Measurements from ENCODE around the gene MESP2.

MESP2 gene

GRCh38 chr15:89755701-89756100 is 20.4 kb upstream of the MESP2 start:
- DNase-seq (ENCODE audit: low read depth): no peak

GRCh38 chr15:89756897-89757296 is 19.2 kb upstream of the MESP2 start:
- no peak for DNase-seq (ENCODE audit: low read depth)

GRCh38 chr15:89758283-89758682 is 17.8 kb upstream of the MESP2 start:
- no peak for DNase-seq (ENCODE audit: low read depth)

GRCh38 chr15:89758981-89759380 is 17.2 kb upstream of the MESP2 start:
- no peak for DNase-seq (ENCODE audit: low read depth)

GRCh38 chr15:89759835-89760234 is 16.3 kb upstream of the MESP2 start:
- no peak for DNase-seq (ENCODE audit: low read depth)

GRCh38 chr15:89760303-89761008 is 15.7 kb upstream of the MESP2 start:
- DNase-seq (ENCODE audit: low read depth): peak; percentile 27

- DNase-seq (ENCODE audit: low read depth): no peak
These were observed 14.9 kb upstream of the MESP2 start for GRCh38 chr15:89761009-89761831.

GRCh38 chr15:89761929-89762328 is 14.2 kb upstream of the MESP2 start:
- DNase-seq (ENCODE audit: low read depth): no peak

- no peak for DNase-seq (ENCODE audit: low read depth)
These were observed 10.4 kb upstream of the MESP2 start for GRCh38 chr15:89765694-89766093.

GRCh38 chr15:89766357-89767311 is 9.5 kb upstream of the MESP2 start:
- no peak for DNase-seq (ENCODE audit: low read depth)

GRCh38 chr15:89767411-89767915 is 8.7 kb upstream of the MESP2 start:
- no peak for DNase-seq (ENCODE audit: low read depth)

GRCh38 chr15:89768071-89768500 is 8.0 kb upstream of the MESP2 start:
- DNase-seq (ENCODE audit: low read depth): no peak

GRCh38 chr15:89769366-89769765 is 6.8 kb upstream of the MESP2 start:
- no peak for DNase-seq (ENCODE audit: low read depth)

GRCh38 chr15:89770041-89770440 is 6.1 kb upstream of the MESP2 start:
- DNase-seq (ENCODE audit: low read depth): no peak

- no peak for DNase-seq (ENCODE audit: low read depth)
These were observed 3.1 kb upstream of the MESP2 start for GRCh38 chr15:89772932-89773583.

GRCh38 chr15:89774492-89774891 is 1.6 kb upstream of the MESP2 start:
- DNase-seq (ENCODE audit: low read depth): no peak

- DNase-seq (ENCODE audit: low read depth): no peak
These were observed 317 bp upstream of the MESP2 start for GRCh38 chr15:89775815-89776214.

GRCh38 chr15:89777073-89777751 is 1.1 kb downstream of the MESP2 start:
- no peak for DNase-seq (ENCODE audit: low read depth)

GRCh38 chr15:89777782-89778380 is 1.7 kb downstream of the MESP2 start:
- DNase-seq (ENCODE audit: low read depth): no peak

- DNase-seq (ENCODE audit: low read depth): no peak
These were observed 2.7 kb downstream of the MESP2 start for GRCh38 chr15:89778861-89779260.

GRCh38 chr15:89780601-89781000 is 4.5 kb downstream of the MESP2 start:
- DNase-seq (ENCODE audit: low read depth): no peak
